NCI-H2107 treated with DMSO at 0.1 percent for 48 hours (cell line): ENCODE measurements around the gene PGM2.
"Not testable (repeated sequence)": the region's sequence is repeated elsewhere in the genome, so short reads cannot be mapped to it uniquely, and the experiment has no call there.

ENCODE experiments used
- DNase-seq: peaks from one replicate; lab custom pipeline; 2025; ENCODE audit not compliant: unreplicated experiment; lab: John Stamatoyannopoulos, UW

PGM2 gene

DNA sequence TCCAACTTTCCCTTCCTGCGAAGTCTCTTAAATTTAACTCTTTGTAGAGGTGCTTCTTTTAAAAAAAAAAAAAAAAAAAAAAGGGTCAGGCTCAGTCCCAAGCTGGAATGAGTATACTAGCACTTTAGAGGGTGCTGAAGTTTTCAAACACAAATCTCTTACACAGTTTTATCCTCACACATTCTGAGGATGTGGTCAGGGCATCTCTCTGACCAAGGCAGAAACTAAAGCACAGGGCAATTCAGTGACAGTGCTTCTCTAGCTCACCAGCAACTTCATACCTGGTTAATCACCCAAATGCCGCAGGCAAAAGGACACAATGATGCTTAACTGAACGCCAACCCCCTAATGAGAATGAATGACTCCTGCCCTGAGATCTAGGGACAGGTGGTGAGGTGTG, 9.8 kb upstream of the PGM2 start:
- DNase-seq: no peak

DNA sequence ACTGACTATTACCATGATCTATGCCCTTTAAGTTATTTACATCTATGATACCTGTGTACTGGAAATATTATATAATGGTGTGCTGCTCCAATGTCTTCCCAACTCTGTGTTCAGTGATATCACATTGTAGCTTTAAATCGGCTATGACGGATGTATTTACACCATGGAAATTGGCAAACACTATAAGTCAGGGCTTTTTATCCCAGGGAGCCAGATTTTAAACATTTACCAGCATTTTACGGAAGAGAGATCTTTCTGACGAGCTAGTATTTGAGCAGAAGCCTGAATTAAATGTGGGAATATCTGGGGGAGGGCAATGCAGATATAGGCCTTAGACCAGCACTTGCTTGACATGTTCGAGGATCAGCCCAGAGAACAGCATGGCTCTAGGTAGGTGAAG, 7.7 kb upstream of the PGM2 start:
- DNase-seq: no peak

DNA sequence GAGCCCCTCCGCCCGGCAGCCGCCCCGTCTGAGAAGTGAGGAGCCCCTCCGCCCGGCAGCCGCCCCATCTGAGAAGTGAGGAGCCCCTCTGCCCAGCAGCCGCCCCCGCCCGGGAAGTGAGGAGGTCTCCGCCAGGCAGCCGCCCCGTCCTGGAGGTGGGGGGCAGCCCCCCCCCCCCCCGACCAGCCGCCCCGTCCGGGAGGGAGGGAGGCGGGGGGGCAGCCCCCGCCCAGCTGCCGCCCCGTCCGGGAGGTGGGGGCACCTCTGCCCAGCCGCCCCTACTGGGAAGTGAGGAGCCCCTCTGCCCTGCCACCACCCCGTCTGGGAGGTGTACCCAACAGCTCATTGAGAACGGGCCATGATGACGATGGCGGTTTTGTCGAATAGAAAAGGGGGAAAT, 6.0 kb upstream of the PGM2 start:
- DNase-seq: not testable (repeated sequence)

DNA sequence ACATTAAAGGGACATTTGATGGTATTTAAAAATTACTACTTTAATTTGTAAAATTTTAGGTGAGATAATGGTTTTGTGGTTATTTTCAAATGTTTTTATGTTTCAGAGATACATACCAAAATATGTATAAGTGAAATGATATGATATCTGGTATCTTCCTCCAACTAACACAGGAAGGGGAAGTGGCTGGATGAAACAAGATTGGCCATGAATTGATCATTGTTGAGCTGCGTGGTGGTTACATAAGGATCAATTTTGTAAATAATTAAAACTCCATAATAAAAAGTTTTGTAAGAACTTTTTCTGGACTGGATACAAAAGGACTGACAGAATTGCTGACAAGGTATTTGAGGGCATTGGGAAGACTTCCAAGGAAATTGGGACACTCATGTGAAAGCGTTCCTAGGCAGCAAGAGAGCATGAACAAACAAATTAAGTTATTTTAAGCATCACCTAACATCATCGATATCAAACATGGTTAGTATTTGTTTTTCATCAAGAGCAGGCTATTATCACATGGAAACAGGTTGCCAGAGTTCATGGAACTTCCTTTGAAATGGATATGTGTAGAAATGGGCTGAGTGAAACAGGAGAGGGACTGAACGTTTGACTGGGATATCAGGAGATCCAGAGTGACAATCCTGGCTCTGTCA, 4.4 kb upstream of the PGM2 start:
- DNase-seq: no peak

DNA sequence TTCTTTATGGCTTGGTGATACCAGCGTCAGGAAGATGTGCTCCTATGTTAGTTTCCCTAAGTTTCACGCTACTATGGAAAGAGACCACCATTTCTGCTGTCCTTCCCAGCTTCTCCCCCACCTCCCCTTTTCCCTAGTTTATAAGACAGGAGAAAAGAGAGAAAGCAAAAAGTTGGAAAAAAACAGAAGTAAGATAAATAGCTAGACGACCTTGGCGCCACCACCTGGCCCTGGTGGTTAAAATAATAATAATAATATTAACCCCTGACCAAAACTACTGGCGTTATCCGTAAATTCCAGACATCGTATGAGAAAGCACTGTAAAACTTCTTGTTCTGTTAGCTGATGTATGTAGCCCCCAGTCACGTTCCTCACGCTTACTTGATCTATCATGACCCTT, 985 bp upstream of the PGM2 start:
- not testable (repeated sequence) for DNase-seq

DNA sequence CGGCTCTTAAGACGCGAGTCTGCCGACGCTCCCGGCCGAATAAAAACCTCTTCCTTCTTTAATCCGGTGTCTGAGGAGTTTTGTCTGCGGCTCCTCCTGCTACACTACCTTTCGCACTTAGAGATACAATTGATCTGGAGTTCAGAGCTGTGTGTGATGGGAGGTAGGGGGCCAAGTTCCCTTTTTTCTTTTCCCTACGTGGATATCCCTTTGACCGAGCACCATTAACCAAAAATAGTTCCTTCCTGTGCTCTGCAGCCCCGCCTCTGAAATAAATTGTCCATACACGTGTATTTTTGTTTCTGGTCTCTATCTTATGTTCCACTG, 555 bp upstream of the PGM2 start:
- peak; percentile 27 for DNase-seq

DNA sequence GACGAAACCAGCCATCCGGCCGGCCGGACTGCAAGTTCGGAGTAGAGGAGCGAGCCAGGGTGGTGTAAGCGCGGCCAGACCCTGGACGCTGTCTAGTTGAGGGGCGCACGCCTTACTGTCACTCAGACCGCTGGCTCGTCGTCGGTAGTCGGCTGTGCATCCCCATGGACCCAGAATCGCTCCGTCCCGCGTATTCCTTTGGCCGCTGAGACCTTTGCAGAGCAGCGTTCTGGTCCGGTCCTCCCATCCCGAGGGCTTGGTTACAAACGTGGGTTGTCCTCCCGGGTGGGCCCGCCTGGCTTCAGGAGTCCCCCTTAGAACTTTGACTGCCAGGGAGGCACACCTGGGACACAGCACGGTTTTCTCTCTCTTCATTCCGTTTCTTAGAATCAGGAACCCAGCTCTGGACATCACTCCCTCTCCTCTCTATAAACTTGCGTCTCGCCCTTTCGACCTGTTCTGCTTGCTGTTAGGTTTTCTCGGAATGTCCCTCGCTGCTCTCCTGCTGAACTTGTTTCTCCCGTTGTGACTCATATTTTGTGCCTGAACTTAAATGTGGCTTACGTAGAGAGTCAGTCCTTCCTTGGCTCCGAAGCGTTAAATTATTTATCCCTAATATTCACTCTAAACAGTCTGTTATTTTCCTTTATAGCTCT, 672 bp downstream of the PGM2 start:
- DNase-seq: no peak

DNA sequence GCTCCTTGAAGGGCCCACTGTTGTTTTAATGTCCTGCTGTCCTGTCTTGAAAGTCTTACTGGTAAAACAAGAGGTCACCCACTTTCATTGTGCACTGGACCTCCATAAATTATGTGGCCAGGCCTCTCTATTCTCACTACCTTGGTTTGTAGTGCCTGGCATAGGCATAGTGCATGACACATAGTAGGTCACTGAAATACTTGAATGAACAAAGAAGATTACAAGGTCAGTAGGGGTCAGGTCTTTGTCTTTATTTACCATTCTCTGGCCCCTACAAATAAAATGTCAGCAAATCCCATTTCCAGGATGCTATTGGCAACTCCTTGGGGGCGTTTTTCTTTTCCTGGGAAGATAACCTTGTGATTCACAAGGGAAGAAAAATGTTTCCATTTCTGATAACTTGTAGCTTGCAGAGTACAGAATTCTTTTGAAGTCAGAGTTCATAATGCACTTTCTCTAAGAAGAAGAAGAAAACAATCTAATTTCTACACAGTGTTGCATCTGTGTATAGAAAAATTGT, 1.4 kb downstream of the PGM2 start:
- DNase-seq: no peak

DNA sequence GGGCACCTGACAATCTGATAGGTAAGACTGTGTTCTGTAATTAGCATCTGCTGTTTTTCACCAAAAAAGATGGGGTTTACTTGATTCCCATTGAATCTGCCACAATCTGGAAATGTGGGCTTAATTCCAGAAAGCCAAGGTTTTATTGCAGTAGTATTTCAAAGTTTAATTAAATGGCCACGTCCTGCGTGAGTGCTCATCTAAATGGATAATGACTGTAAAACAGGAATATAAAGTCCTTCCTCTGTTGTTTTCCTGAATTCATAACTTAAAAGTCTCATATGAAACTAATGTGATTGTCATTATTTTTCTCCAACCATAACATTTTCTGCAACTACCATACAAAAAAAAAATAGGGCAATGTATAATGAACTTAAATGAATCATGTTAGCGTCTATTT, 2.4 kb downstream of the PGM2 start:
- DNase-seq: no peak

DNA sequence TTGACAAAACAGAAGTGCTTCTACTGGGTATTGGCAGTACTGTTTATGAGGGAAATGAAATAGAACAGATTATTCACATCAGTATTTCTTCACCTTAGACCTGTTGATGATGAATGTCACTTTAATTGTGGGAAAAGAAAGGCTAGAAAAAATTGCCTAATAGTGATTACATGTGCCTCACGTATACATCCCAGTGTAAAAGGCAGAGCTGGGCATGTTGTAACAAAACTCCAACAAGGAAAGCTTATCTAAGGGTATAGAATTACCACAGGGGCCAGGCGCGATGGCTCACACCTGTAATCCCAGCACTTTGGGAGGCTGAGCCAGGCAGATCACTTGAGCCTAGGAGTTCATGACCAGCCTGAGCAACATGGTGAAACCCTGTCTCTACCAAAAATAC, 4.2 kb downstream of the PGM2 start:
- peak; percentile 46 for DNase-seq

DNA sequence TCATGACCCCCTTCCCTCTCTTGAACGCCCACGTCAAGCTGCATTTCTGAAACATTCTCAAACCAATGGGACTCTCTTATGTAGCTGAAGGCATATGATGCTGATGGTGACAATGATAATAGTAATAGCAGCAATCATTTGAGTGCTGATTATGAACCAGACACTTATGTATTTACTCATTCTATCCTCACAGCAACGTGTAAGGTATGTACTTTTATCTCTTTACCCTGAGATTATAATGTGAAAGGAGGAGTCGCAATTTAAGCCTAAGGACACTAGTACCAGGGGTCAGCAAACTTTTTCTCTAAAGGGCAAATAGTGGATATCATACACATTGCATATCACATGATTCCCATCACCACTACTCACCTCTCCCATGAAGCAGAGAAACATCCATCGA, 8.5 kb downstream of the PGM2 start:
- no peak for DNase-seq

DNA sequence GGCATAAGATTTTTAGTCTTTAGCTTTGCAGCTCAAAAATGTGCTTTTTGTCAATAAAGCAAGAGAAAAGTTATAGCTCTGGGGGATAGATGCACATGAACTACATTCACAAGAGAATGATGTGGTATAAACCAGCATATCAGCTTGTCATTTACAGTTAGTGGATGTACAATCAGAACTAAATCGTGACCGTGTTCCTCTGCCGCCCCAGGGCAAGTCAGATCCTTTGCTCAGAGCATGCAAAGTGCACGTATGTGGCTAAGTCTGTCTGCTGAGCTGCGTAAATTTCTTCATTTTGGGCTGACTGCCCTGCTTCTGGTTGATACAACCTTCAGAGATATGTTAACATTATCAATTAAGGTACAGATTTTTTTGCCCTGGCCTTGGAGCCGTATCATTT, 9.3 kb downstream of the PGM2 start:
- no peak for DNase-seq

DNA sequence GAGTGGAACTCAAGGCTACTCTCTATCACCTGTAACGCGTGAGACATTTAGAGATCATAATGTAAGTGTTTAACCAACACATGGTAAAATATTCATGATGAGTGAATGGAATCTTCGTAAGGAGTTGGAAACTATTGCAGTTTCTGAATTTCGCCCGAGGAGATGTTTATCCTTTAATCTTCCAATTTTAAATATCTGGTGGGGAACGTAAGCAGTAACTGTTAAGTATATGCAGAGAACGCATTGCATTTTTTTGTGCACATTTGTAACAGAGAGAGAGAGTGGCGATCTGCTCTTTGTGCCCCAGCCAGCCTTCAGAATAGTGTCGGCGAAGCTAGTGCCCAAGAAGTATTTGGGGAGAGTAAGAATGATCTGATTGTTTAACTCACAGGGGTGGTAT, 9.8 kb downstream of the PGM2 start:
- no peak for DNase-seq

DNA sequence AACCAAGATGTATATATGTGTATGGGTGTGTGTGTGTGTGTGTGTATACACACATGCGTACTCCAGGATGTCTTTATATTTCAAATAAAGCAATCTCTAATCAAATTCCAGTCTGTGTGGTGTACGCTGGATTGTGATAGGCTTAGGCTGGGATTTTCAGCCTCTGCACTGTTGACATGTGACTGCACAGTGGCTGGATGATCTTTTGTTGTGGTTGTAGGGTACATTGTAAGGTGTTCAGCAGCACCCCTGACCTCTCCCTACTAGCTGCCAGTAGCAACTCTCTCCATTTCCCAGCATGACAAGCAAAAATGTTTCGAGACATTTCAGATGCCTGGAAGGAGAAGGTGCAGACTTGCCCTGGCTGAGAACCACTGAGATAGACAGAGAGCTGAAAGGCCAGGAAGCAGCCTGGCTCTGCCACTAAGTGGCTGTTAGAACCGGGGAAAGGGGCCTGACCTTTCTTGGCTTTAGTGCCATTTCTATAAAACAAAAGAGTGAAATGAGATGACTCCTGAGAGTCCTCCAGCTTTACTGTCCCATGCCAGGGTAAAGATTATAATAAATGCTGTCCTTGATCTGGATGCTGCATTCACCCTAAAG, 10.5 kb downstream of the PGM2 start:
- no peak for DNase-seq

DNA sequence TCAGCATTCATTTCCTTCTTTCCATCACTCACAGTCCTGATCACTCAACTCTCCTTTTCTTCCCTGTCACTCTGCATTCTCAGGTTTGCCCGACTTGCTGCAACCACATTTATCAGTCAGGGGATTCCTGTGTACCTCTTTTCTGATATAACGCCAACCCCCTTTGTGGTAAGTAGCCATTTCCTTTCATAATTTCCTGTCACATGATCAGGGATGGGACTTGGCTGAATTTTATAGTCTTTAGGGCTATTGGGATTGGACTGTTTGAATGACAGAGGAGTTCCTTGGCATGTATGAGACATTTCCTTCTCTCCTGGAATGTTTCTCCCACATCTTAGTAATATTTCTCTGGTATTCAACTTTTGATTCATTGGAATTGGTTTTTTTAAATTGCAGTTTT, 11.0 kb downstream of the PGM2 start:
- no peak for DNase-seq

DNA sequence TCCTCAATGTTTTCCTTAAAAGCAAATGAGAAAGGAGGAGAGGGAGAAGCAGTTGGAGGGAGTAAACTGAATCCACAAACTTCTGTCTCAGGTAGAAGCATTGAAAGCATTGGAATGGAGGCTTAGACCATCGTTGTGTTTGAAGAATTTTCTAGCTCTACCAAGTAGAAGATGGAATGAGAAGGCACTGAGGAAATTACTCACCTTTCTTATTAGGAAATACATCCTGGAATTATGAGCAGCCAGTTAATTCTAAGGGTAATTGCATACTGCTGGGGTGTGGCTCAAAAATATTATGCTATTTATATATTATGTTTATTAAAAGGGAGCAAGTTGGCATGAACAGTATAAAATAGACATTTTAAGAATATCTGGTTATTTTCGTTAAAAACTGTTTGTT, 12.9 kb downstream of the PGM2 start:
- DNase-seq: no peak

DNA sequence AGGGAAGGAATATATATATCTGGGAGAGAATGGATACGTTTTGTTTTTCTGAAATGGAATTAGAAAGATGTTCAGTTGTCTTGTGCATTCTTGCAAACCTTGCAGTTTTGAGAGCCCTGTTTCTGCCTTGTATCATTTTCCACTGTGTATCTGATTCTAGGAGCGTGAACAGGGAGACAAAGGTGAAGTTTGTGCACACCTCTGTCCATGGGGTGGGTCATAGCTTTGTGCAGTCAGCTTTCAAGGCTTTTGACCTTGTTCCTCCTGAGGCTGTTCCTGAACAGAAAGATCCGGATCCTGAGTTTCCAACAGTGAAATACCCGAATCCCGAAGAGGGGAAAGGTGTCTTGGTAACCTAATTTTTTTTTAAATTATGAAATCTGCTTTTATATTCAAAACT, 17.7 kb downstream of the PGM2 start:
- no peak for DNase-seq

DNA sequence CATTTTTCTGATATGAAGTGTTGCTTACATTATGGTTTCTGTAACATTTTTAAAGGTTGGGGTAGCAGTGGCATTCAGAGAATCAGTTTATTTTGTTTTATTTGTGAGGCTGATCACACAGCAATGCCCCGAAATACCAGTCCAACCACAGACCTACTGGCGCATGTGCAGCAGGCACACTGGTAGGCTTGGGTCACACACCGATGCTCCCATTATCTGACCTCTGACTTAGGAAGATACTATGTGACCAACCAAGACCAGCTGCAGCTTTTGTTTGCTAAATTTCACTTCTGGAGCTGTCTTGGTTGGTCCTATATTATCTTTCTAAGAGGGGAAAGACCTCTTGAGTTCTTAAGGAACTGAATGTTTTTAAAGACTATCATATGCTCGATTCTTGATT, 18.7 kb downstream of the PGM2 start:
- DNase-seq: no peak

DNA sequence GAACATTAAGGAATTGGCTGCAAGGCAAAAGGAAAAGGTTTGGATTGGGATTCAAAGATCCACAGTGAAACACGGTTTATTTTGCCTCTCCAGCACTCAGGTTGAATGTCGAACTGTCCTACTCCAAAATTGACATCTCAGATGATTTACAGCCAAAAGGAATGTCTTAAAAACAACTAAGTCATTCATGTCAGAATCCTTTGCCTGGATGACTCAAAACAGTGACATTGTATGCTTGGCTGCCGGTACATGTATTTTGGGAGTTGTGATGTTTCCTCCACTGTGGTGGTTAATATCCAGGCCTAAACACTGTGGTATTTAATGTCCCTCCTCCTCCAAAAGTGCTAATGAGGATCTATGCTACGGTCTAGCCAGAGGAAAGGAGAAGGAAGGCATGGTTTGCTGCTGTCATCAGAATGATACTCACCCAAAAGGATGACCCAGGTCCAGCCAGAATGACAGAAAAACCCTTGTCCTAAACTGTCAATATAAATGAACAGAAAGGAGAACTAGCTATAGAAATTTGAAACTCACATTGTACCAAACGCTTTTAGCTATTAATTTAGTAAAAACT, 20.9 kb downstream of the PGM2 start:
- no peak for DNase-seq

DNA sequence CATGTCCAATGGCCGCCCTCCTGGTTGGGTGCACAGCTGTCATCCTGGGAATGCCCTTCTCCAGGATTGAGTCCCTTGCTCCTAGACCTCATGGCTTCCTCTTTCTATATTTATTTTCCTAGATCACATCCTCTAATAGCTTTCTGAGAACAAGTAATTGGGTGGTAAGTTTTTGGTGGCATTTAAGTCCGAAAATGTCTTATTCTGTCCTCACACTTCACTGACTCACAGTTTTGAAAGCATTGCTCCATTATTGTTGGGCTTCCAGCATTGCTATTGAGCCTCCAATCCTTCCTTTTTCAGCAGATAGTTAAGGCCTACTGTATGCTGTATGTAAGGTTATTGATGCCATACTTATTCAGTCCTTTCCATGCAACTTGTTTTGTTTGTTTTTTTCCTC, 25.9 kb downstream of the PGM2 start:
- DNase-seq: no peak

DNA sequence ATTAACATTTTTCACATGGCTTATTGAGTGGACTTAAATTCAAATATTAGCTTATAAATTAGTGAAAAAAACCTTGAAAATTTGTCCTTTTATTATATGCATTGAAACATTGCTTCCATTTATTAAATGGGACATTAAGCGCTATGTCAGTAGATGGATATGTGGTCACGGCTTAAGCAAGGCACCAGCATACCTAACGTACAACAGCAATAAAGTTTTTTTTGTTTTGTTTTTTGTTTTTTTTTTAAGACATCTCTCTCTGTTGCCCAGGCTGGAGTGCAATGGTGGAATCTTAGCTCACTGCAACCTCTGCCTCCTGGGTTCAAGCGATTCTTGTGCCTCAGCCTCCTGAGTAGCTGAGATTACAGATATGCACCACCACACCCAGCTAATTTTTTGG, 31.6 kb downstream of the PGM2 start:
- DNase-seq: no peak

DNA sequence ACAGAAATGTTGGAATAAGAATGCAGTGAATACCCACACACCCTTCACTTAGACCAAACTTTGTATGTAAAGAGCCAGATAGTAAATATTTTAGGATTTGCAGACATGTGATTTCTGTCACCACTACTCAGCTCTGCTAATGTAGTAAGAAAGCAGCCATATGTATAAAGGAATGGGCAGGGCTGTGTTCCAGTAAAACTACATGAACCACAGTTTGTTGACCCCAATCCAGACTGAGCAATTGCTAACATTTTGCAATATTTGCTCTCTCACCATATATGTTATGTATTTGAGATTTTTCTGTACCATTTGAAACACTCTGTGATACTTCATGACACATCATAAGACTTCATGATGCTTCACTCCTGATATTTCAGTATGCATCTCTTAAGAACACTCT, 32.4 kb downstream of the PGM2 start:
- DNase-seq: no peak
